Measurements from ENCODE around the gene ZWILCH. TPM values are rescaled to one million over a fixed set of nuclear protein-coding genes. Genes with fewer than 3 reads are reported as not detected.

ZWILCH gene
- total and polyA plus RNA-seq, 9 of the 15 experiments (the other 6 are each of a cell fraction or from before 2014, with no cell fraction given), result 32.8 to 94.2 (median 52.1) TPM

- TF ChIP-seq ZBTB40 (IDR thresholded peaks at IDR 0.05) (peak; percentile 99), ZBTB40 (CRISPR knock-in tag; IDR thresholded peaks at IDR 0.05) (no peak), ZBTB2 (IDR thresholded peaks at IDR 0.05) (no peak), ZNF239 (CRISPR knock-in tag; IDR thresholded peaks at IDR 0.05) (no peak), ZNF23 (CRISPR knock-in tag; IDR thresholded peaks at IDR 0.05) (no peak), PHB2 (IDR thresholded peaks at IDR 0.05; ENCODE audit: low read depth) (0 out of 2 replicates have a peak, but pooled peaks have one; percentile 31), TBL1XR1 (IDR thresholded peaks at IDR 0.05; ENCODE audit: low read length in 2 of 2) (no peak), GTF2B (IDR thresholded peaks at IDR 0.05; ENCODE audit: extremely low read depth, insufficient read length) (peak; percentile 89), ATF4 (CRISPR knock-in tag; IDR thresholded peaks at IDR 0.05) (no peak), THAP12 (CRISPR knock-in tag; IDR thresholded peaks at IDR 0.05) (peak; percentile 93), FOXK2 (conservative IDR thresholded peaks at IDR 0.05 in 1 of 2, IDR thresholded peaks at IDR 0.05 in 1 of 2; ENCODE audit: low read depth in 2 of 2) (peak; percentile 61 to 70; a peak in 2 of 4 replicates)
These were observed at the start of gene ZWILCH, which contains the start of gene RPL4 (continued) for GRCh38 chr15:66504563-66505429.
